ENCODE results near the gene ZZZ3. TPM values are rescaled to one million over a fixed set of nuclear protein-coding genes. Genes with fewer than 3 reads are reported as not detected.

The ZZZ3 gene
- total and polyA plus RNA-seq, 2 of the 8 experiments (the other 6 are each of a cell fraction or from before 2014, with no cell fraction given): 12.8 to 54.6 TPM

GRCh38 chr1:77642196-77642595 is 40.3 kb downstream of the ZZZ3 start:
- H3K27me3 ChIP-seq (replicated peaks in 1 of 4; ENCODE audit: control insufficient read depth in 3 of 4, extremely low read depth in 1 of 4, insufficient read depth in 3 of 4, low read length in 3 of 4): no peaks in the 10 kb centered on the region
- no peak overlapping the region for H4K5ac ChIP-seq (ENCODE audit: insufficient read length, low read depth, low read length)
- no peak overlapping the region for H3K27ac ChIP-seq (ENCODE audit: low read depth, low read length)
- no peak overlapping the region for H4K8ac ChIP-seq (ENCODE audit: extremely low read depth, insufficient read depth, low read length)
- 85% methylated on average over 5 of the region's 5 CpGs; no CpG with 5 or more reads in 1 of the 2 experiments for WGBS, 2 experiments (ENCODE audit: extremely low coverage in 1 of 2, insufficient coverage in 1 of 2, insufficient read length in 1 of 2, insufficient replicate concordance in 2 of 2, low coverage in 1 of 2, low lambda C conversion rate in 2 of 2, missing lambda C conversion rate in 1 of 2)
- no peak for DNase-seq (ENCODE audit: low read depth in 1 of 2, low spot score in 2 of 2)
- peaks cover 2% of the 10 kb centered on the region; the same call in 1 of the 2 replicates for H3K79me1 ChIP-seq (ENCODE audit: low read depth, low read length)
- H2BK12ac ChIP-seq (ENCODE audit: low read depth, low read length): no peak overlapping the region
- H3K36me3 ChIP-seq (ENCODE audit: control insufficient read depth in 2 of 4, insufficient read depth in 4 of 4, low read length in 3 of 4): no peaks in the 10 kb centered on the region; a peak in 3 of 8 replicates
- H2BK20ac ChIP-seq (ENCODE audit: low read length): no peak overlapping the region
- H3K18ac ChIP-seq (ENCODE audit: extremely low read depth, low read length): no peak overlapping the region
- no peaks in the 10 kb centered on the region for H3K4me1 ChIP-seq (replicated peaks in 1 of 4; ENCODE audit: control insufficient read depth in 3 of 4, insufficient read depth in 4 of 4, low read length in 3 of 4)
- no peaks in the 10 kb centered on the region for H3K9me3 ChIP-seq (ENCODE audit: insufficient read depth in 2 of 2, low read depth in 1 of 2, low read length in 1 of 2)
- H4K91ac ChIP-seq (replicated peaks; ENCODE audit: insufficient read length, low read length): no peak overlapping the region
- no peak overlapping the region for H3K4ac ChIP-seq (replicated peaks; ENCODE audit: insufficient read length, low read depth, low read length)
- H3K23ac ChIP-seq (ENCODE audit: insufficient read length): no peak overlapping the region
- no peaks in the 10 kb centered on the region for H3K23me2 ChIP-seq (ENCODE audit: low read depth, low read length)
- no peak overlapping the region for H2AFZ ChIP-seq (ENCODE audit: low read length)
- H3K4me3 ChIP-seq (ENCODE audit: extremely low read depth in 1 of 4, insufficient read depth in 2 of 4, low read depth in 3 of 4, low read length in 4 of 4): no peak overlapping the region
- ChIA-PET POLR2A (ENCODE audit: partially characterized antibody) (interaction anchor here (1.0 kb wide), 1 partner anchor 40 kb away, joined by 3 read pairs; the partner anchor contains the start of gene ZZZ3), CTCF (ENCODE audit: partially characterized antibody) (no interaction called here)
- H3K9ac ChIP-seq (replicated peaks in 1 of 4; ENCODE audit: extremely low read depth in 1 of 4, low read depth in 3 of 4, low read length in 3 of 4): no peak overlapping the region
- no peak overlapping the region for H3K56ac ChIP-seq (replicated peaks; ENCODE audit: insufficient read length, low read depth, low read length)
- peaks cover 0 to 2% of the 10 kb centered on the region in 2 experiments for H4K20me1 ChIP-seq (replicated peaks in 1 of 2; ENCODE audit: control insufficient read depth in 1 of 2, insufficient read depth in 2 of 2, low read length in 2 of 2)
- no peak overlapping the region for H2BK15ac ChIP-seq (ENCODE audit: low read length)
- peaks cover 5 to 62% of the 10 kb centered on the region in 2 experiments; a peak in 3 of 4 replicates for H3K79me2 ChIP-seq (ENCODE audit: control insufficient read depth in 1 of 2, insufficient read depth in 2 of 2, low read length in 2 of 2)
- no peak for FAIRE-seq
- no peak overlapping the region for H3K4me2 ChIP-seq (ENCODE audit: insufficient read depth in 1 of 2, low read depth in 2 of 2, low read length in 2 of 2)
- H2BK5ac ChIP-seq (ENCODE audit: low read depth, low read length): no peak overlapping the region
- no peak overlapping the region for H3K14ac ChIP-seq (ENCODE audit: insufficient read length)
- no peak overlapping the region for H2AK5ac ChIP-seq (ENCODE audit: low read depth, low read length)
- H2BK120ac ChIP-seq (replicated peaks; ENCODE audit: low read depth, low read length): no peak overlapping the region
- TF ChIP-seq GABPA (IDR thresholded peaks at IDR 0.05; ENCODE audit: borderline replicate concordance, insufficient read depth, low read length): no peak
- TF ChIP-seq ATF3 (IDR thresholded peaks at IDR 0.05; ENCODE audit: insufficient read depth, low read depth, low read length): no peak

All from H1 (cell line).